IPS-18a (cell line): ENCODE results near the gene KCNH1.

Experiments
- H3K27ac ChIP-seq: one replicate; pipeline ENCODE4 v1.5.1; 2013; ENCODE audit warnings: low read length
- H3K27me3 ChIP-seq: one replicate; pipeline ENCODE4 v1.6.1; 2013; ENCODE audit warnings: mild to moderate bottlenecking, low read length; ENCODE audit not compliant: control insufficient read depth, insufficient read depth
- H3K36me3 ChIP-seq: one replicate; pipeline ENCODE4 v1.6.1; 2013; ENCODE audit warnings: low read depth, low read length; ENCODE audit not compliant: control insufficient read depth
- H3K4me1 ChIP-seq: one replicate; pipeline ENCODE4 v1.6.1; 2013; ENCODE audit warnings: low read depth, low read length; ENCODE audit not compliant: control insufficient read depth
- H3K4me3 ChIP-seq: one replicate; pipeline ENCODE4 v1.5.1; 2013; ENCODE audit warnings: low read length
- H3K9ac ChIP-seq: one replicate; pipeline ENCODE4 v1.6.1; 2013; ENCODE audit warnings: mild to moderate bottlenecking, low read length, moderate library complexity
- H3K9me3 ChIP-seq: one replicate; pipeline ENCODE4 v1.6.1; 2013; ENCODE audit warnings: low read depth, low read length; ENCODE audit not compliant: control insufficient read depth

Gene KCNH1

GRCh38 chr1:210758761-210759160, 375.2 kb downstream of the KCNH1 start:
- no peaks in the 10 kb centered on the region for H3K9me3 ChIP-seq
- no peaks in the 10 kb centered on the region for H3K36me3 ChIP-seq
- H3K4me1 ChIP-seq, result peaks cover 11% of the 10 kb centered on the region
- H3K4me3 ChIP-seq, result no peak overlapping the region
- H3K27me3 ChIP-seq, result no peaks in the 10 kb centered on the region
- no peak overlapping the region for H3K9ac ChIP-seq
- H3K27ac ChIP-seq, result no peak overlapping the region

- peaks cover 11% of the 10 kb centered on the region for H3K4me1 ChIP-seq
- no peak overlapping the region for H3K9ac ChIP-seq
- no peaks in the 10 kb centered on the region for H3K9me3 ChIP-seq
- H3K4me3 ChIP-seq, result no peak overlapping the region
- no peaks in the 10 kb centered on the region for H3K27me3 ChIP-seq
- no peaks in the 10 kb centered on the region for H3K36me3 ChIP-seq
- H3K27ac ChIP-seq, result no peak overlapping the region
Measured at GRCh38 chr1:210758261-210758660, 375.7 kb downstream of the KCNH1 start.

DNA sequence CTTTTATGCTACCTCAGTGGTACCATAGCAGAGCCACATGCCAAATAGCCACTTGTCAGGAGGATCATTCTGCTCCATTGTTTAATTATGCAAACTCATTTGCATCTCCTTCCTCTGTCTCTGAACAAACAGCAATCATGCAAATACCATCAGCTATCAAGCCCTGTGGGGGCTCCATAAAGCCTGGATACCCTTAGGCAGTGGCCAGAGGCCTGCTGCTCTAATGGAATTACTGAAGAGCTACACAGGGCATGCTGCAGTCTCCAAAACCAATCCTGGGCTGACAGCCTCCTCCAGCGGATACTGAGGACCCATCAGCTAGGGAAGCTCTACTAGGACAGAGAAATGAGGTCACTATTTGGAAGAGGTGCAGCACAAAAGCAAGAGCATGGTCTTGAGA, 376.3 kb downstream of the KCNH1 start:
- Histone ChIP-seq H3K9me3 (no peaks in the 10 kb centered on the region), H3K4me3 (no peak overlapping the region), H3K9ac (no peak overlapping the region), H3K4me1 (peaks cover 11% of the 10 kb centered on the region), H3K27ac (no peak overlapping the region), H3K36me3 (no peaks in the 10 kb centered on the region), H3K27me3 (no peaks in the 10 kb centered on the region)

DNA sequence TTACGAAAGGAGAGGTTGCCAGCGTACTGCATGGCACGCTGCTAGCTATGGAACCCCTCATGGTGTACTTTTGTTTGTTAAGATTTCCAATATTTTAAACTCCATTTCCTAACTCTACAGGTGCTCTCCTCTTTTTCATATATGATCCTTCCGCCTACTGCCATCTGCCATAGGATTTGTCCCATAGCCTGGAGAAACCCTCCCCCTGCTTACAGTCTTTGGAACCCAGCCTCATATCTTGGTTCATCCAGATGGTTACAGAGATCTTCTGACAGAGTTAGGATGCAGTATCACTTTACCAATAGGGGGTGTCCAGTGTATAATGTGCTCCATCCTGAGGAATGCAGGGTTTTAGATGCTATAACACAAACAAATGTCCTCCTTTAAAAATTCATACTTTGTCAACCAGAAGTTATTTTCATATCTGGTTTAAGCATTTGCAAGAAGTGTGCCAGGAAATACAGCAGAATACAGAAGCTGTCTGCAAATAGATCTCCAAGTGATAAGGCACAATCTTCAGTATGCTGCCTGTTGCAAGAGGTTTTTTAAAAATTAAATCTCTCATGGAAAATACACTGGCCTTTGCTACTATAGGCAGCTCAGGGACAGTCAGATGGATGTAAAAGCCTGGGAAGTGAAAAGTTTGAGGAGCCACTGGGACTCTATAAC, 377.8 kb downstream of the KCNH1 start:
- H3K4me1 ChIP-seq, result peaks cover 11% of the 10 kb centered on the region
- no peak overlapping the region for H3K27ac ChIP-seq
- H3K27me3 ChIP-seq, result no peaks in the 10 kb centered on the region
- no peak overlapping the region for H3K9ac ChIP-seq
- H3K9me3 ChIP-seq, result no peaks in the 10 kb centered on the region
- no peaks in the 10 kb centered on the region for H3K36me3 ChIP-seq
- no peak overlapping the region for H3K4me3 ChIP-seq

DNA sequence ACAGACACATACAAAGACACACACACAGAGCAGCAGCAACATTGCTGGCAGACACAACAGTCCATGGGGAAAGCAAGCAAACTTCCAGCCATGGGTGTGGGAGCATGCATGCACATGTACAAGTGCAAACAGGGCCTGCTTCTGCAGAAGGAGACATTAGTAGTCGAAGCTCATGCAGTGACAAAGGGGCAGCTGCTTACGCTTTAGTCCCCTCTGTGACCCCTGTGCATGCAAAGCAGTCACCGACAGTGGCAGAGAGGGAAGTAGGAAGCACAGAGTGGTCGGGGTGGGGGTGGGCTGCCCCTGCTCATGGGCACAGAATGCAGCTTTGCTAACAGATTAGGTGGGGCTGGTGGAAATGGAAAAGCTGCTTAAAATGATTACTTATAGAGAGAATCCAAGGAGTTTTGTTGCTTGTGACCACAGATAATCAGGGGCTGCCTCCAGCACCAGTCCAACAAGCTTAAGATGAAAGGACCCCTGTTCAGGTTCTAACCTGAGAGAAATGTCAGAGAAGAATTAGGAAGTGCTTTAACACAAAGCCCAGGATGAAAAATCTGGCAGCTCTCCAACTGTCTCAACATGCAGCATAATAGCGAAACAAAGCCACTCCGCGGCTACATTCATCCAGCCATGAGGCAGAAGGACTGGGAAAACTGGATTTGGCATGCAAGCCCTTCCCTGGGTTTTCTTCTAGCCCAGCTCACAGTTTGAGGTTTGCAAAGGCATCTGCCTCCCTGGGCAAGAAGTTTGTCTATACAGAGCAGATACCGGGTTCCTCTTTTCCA, 378.9 kb downstream of the KCNH1 start:
- H3K36me3 ChIP-seq, result no peaks in the 10 kb centered on the region
- H3K4me1 ChIP-seq, result peaks cover 11% of the 10 kb centered on the region
- H3K9ac ChIP-seq, result no peak overlapping the region
- H3K27me3 ChIP-seq, result no peaks in the 10 kb centered on the region
- no peak overlapping the region for H3K27ac ChIP-seq
- no peaks in the 10 kb centered on the region for H3K9me3 ChIP-seq
- no peak overlapping the region for H3K4me3 ChIP-seq

DNA sequence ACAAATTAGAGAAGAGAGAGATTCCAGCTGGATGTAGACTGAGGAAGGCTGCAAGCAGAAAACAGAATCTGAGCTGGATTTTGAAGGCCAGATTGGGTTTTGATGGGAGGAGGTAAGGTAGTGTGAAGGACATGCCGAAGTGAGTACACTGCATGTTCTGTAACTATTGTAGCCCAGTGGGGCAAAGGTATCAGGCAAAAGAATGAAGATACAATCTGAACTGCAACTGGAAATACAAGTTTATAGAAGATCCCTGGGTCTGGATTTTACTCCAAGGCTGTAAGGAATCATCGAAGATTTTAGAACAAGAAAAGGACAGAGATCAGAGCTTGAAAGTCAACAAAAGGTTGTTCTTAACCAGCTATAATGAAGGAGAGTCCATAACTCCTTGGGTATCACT, 382.0 kb downstream of the KCNH1 start:
- Histone ChIP-seq H3K27me3 (no peaks in the 10 kb centered on the region), H3K27ac (no peak overlapping the region), H3K4me3 (no peak overlapping the region), H3K9ac (no peak overlapping the region), H3K36me3 (no peaks in the 10 kb centered on the region), H3K9me3 (no peaks in the 10 kb centered on the region), H3K4me1 (peaks cover 3% of the 10 kb centered on the region)

GRCh38 chr1:210750468-210750867, 383.5 kb downstream of the KCNH1 start:
- Histone ChIP-seq H3K27ac (no peak overlapping the region), H3K4me3 (no peak overlapping the region), H3K9ac (no peak overlapping the region), H3K27me3 (no peaks in the 10 kb centered on the region), H3K36me3 (no peaks in the 10 kb centered on the region), H3K9me3 (no peaks in the 10 kb centered on the region), H3K4me1 (peaks cover 3% of the 10 kb centered on the region)

- no peak overlapping the region for H3K27ac ChIP-seq
- no peaks in the 10 kb centered on the region for H3K36me3 ChIP-seq
- no peaks in the 10 kb centered on the region for H3K9me3 ChIP-seq
- no peaks in the 10 kb centered on the region for H3K4me1 ChIP-seq
- no peak overlapping the region for H3K4me3 ChIP-seq
- no peak overlapping the region for H3K9ac ChIP-seq
- no peaks in the 10 kb centered on the region for H3K27me3 ChIP-seq
Measured at GRCh38 chr1:210748796-210749195, 385.2 kb downstream of the KCNH1 start.

- no peak overlapping the region for H3K27ac ChIP-seq
- no peaks in the 10 kb centered on the region for H3K27me3 ChIP-seq
- no peaks in the 10 kb centered on the region for H3K4me1 ChIP-seq
- no peaks in the 10 kb centered on the region for H3K9me3 ChIP-seq
- no peak overlapping the region for H3K9ac ChIP-seq
- no peaks in the 10 kb centered on the region for H3K36me3 ChIP-seq
- H3K4me3 ChIP-seq, result no peak overlapping the region
Measured at GRCh38 chr1:210747890-210748289, 386.1 kb downstream of the KCNH1 start.

DNA sequence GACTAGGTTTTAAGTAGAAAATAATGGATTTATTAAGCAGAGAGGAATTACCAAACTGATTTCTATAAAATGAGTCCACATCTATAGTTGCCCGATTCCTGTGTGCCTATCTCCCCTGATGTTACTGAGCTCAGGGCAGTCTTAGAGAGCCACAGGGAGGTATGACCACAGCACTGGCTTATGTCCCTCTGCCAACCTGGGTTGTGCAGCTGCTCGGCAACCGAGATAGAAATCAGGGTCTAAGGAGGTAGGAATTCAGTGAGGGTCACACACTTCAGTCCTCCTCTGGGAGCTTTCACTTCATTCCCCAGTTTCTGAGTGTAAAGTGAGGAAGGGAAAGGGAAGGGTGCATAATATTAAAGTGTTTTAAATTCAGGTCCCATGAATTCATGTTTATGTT, 386.8 kb downstream of the KCNH1 start:
- H3K4me1 ChIP-seq, result no peaks in the 10 kb centered on the region
- no peak overlapping the region for H3K9ac ChIP-seq
- no peaks in the 10 kb centered on the region for H3K27me3 ChIP-seq
- no peaks in the 10 kb centered on the region for H3K9me3 ChIP-seq
- H3K4me3 ChIP-seq, result no peak overlapping the region
- H3K27ac ChIP-seq, result no peak overlapping the region
- H3K36me3 ChIP-seq, result no peaks in the 10 kb centered on the region

- H3K4me3 ChIP-seq, result no peak overlapping the region
- H3K27me3 ChIP-seq, result no peaks in the 10 kb centered on the region
- no peak overlapping the region for H3K9ac ChIP-seq
- H3K9me3 ChIP-seq, result no peaks in the 10 kb centered on the region
- H3K4me1 ChIP-seq, result no peaks in the 10 kb centered on the region
- H3K27ac ChIP-seq, result no peak overlapping the region
- no peaks in the 10 kb centered on the region for H3K36me3 ChIP-seq
Measured at GRCh38 chr1:210746024-210746731, 387.8 kb downstream of the KCNH1 start.
